Stimulated activated CD8-positive, alpha-beta memory T cell treated with anti-CD3 and anti-CD28 coated beads, Interleukin-7, amount 100 ng/mL, for 1 hour (primary cell): ENCODE results near the gene EPHA1.
"Not testable (repeated sequence)": the region's sequence is repeated elsewhere in the genome, so short reads cannot be mapped to it uniquely, and the experiment has no call there.

Source experiments
- DNase-seq, 2 donors: peaks; one replicate each; pipeline ENCODE4 v3.0.0-alpha.2; 2020; ENCODE audit warnings: low read depth in 2 of 2

Gene EPHA1

GRCh38 chr7:143431109-143431508 is 22.5 kb upstream of the EPHA1 start:
- no peak for DNase-seq

GRCh38 chr7:143429770-143430698 is 21.4 kb upstream of the EPHA1 start:
- no peak for DNase-seq

- DNase-seq: no peak
Measured at GRCh38 chr7:143426479-143427142, 18.0 kb upstream of the EPHA1 start.

- not testable (repeated sequence) for DNase-seq
Measured at GRCh38 chr7:143424476-143424875, 15.8 kb upstream of the EPHA1 start.

GRCh38 chr7:143422033-143422432 is 13.4 kb upstream of the EPHA1 start:
- no peak for DNase-seq

- DNase-seq: not testable (repeated sequence)
Measured at GRCh38 chr7:143420624-143421023, 12.0 kb upstream of the EPHA1 start.

GRCh38 chr7:143419880-143420279 is 11.2 kb upstream of the EPHA1 start:
- DNase-seq: no peak

GRCh38 chr7:143418681-143419458 is 10.2 kb upstream of the EPHA1 start:
- no peak for DNase-seq

- DNase-seq: no peak
Measured at GRCh38 chr7:143417734-143418383, 9.2 kb upstream of the EPHA1 start.

- DNase-seq: no peak
Measured at GRCh38 chr7:143416565-143417149, 8.0 kb upstream of the EPHA1 start.

GRCh38 chr7:143415742-143416397 is 7.2 kb upstream of the EPHA1 start:
- no peak for DNase-seq

GRCh38 chr7:143415209-143415608 is 6.6 kb upstream of the EPHA1 start:
- not testable (repeated sequence) for DNase-seq

GRCh38 chr7:143413123-143413522 is 4.5 kb upstream of the EPHA1 start:
- DNase-seq: no peak

- no peak for DNase-seq
Measured at GRCh38 chr7:143411976-143412708, 3.5 kb upstream of the EPHA1 start.

GRCh38 chr7:143410521-143411004 is 1.9 kb upstream of the EPHA1 start:
- DNase-seq: no peak

GRCh38 chr7:143408252-143408685 is 387 bp downstream of the EPHA1 start:
- DNase-seq: no peak

- DNase-seq: no peak
Measured at GRCh38 chr7:143407287-143408251, 1.1 kb downstream of the EPHA1 start.

- DNase-seq: no peak
Measured at GRCh38 chr7:143406002-143406357, 2.7 kb downstream of the EPHA1 start.
